ENCODE results near the gene SPATA32. TPM values are rescaled to one million over a fixed set of nuclear protein-coding genes. Genes with fewer than 3 reads are reported as not detected.
"Not testable (repeated sequence)": the region's sequence is repeated elsewhere in the genome, so short reads cannot be mapped to it uniquely, and the experiment has no call there.

The SPATA32 gene
- total and polyA plus RNA-seq, 9 donors: 0.12 TPM; not detected in 8

DNA sequence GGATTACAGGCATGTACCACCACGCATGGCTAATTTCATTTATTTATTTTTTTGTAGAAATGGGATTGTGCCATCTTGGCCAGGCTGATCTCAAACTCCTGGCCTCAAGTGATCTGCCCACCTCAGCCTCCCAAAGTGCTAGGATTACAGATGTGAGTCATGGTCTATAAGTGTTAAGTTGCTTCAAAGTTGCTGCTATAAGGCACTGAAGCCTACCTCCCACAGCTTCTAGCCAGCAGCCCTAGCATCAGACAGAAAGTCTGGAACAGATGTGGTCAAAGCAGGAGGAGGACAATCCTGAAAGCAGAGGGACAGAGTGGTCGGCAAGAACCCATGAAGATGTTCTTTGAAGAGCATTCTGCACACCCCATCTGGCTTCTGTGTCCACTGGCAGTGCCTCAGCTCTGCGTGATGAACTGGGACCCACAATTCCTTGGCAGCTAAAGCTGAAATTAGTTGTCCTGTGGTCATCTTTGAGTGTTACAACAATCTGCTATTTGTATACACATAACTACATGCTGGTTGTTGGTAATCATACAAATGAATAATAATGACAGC, 43.7 kb upstream of the SPATA32 start:
- TF ChIP-seq EP300 (IDR thresholded peaks at IDR 0.05) (no peak), POLR2A (IDR thresholded peaks at IDR 0.05) (no peak)
- TF ChIP-seq, protein P1, sequence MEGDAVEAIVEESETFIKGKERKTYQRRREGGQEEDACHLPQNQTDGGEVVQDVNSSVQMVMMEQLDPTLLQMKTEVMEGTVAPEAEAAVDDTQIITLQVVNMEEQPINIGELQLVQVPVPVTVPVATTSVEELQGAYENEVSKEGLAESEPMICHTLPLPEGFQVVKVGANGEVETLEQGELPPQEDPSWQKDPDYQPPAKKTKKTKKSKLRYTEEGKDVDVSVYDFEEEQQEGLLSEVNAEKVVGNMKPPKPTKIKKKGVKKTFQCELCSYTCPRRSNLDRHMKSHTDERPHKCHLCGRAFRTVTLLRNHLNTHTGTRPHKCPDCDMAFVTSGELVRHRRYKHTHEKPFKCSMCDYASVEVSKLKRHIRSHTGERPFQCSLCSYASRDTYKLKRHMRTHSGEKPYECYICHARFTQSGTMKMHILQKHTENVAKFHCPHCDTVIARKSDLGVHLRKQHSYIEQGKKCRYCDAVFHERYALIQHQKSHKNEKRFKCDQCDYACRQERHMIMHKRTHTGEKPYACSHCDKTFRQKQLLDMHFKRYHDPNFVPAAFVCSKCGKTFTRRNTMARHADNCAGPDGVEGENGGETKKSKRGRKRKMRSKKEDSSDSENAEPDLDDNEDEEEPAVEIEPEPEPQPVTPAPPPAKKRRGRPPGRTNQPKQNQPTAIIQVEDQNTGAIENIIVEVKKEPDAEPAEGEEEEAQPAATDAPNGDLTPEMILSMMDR (IDR thresholded peaks at IDR 0.05): no peak
- Histone ChIP-seq H3K36me3 (no peaks in the 10 kb centered on the region), H3K9me3 (no peaks in the 10 kb centered on the region), H3K27ac (no peak overlapping the region), H3K4me1 (ENCODE audit: insufficient read depth) (peaks cover 20% of the 10 kb centered on the region), H3K27me3 (no peaks in the 10 kb centered on the region), H3K4me3 (no peak overlapping the region)
- DNase-seq: no peak
- 85 to 90% (median 86%) methylated on average over 3 of the region's 3 CpGs for WGBS, 3 donors
- intact Hi-C loops (cut with DNase I): no loop called here

DNA sequence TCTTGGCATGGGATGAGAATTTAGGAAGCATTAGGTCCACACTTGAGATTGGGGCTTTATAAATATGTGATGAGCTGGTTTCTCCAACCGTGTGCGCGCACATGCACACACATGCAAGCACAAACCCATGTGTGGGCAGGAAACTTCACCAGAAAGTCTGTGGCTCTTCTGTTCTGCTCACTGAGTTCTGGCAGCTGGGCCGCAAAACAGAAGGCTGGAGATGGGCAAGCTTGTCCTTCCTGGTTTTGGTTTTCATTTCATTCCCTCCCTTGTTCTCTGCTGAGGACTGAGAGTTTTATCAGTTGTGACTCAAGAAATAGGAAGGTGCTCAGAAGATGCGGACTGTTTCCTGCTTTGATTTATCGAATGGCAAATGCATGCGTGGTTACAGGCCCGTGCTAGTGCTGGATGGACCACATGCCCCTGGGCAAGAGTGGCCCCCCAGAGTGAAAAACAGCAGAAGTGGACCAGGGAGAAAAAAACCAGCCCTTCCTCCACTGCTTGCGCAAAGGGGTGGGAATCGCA, 40.8 kb upstream of the SPATA32 start:
- Histone ChIP-seq H3K27ac (peak overlapping the region in 1 of 2 donors; percentile 27), H3K9me3 (no peaks in the 10 kb centered on the region), H3K36me3 (no peaks in the 10 kb centered on the region), H3K27me3 (no peaks in the 10 kb centered on the region), H3K4me3 (no peak overlapping the region), H3K4me1 (ENCODE audit: insufficient read depth) (peaks cover 21% of the 10 kb centered on the region)
- TF ChIP-seq EP300 (IDR thresholded peaks at IDR 0.05): no peak
- TF ChIP-seq POLR2A (IDR thresholded peaks at IDR 0.05): no peak
- TF ChIP-seq, protein P1 (IDR thresholded peaks at IDR 0.05): no peak
- WGBS, 3 donors: 26 to 30% (median 27%) methylated on average over 10 of the region's 10 CpGs
- peak in 3 of 5 donors; percentile 56 to 68 (median 60) for DNase-seq
- intact Hi-C loops (cut with DNase I): no loop called here

DNA sequence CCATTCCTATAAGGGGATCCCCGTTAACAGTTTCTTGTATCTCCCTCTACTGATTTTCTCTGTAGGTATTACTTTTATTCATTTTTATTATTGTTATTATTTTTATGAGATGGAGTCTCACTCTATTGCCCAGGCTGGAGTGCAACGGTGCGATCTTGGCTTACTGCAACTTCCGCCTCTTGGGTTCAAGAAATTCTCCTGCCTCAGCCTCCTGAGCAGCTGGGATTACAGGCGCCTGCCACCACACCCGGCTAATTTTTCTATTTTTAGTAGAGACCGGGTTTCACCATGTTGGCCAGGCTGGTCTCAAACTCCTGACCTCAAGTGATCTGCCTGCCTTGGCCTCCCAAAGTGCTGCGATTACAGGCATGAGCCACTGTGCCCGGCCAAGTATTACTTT, 40.3 kb upstream of the SPATA32 start:
- H3K27me3 ChIP-seq; H3K9me3 ChIP-seq; H3K4me3 ChIP-seq; DNase-seq; H3K36me3 ChIP-seq; intact Hi-C loops (cut with DNase I): not testable (repeated sequence)
- 47 to 55% (median 53%) methylated on average over 9 of the region's 9 CpGs for WGBS, 3 donors
- Histone ChIP-seq H3K27ac (peak overlapping the region in 1 of 2 donors; percentile 27), H3K4me1 (ENCODE audit: insufficient read depth) (peaks cover 20% of the 10 kb centered on the region)

DNA sequence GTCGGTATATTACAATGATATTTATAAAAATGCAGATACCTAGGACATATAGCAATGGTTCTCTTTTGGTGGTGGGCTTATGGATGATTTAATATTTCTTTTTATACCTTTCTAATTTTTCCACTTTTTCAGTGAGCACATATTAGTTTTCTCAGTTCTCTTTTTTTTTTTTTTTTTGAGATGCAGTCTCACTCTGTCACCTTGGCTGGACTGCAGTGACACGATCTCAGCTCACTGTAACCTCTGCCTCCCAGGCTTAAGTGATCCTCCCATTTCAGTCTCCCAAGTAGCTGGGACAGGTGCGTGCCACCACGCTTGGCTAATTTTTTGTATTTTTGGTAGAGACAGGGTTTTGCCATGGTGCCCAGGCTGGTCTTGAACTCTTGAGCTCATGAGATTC, 39.8 kb upstream of the SPATA32 start:
- Histone ChIP-seq H3K27ac (no peak overlapping the region), H3K4me3 (no peak overlapping the region), H3K36me3 (no peaks in the 10 kb centered on the region), H3K9me3 (no peaks in the 10 kb centered on the region), H3K27me3 (no peaks in the 10 kb centered on the region), H3K4me1 (ENCODE audit: insufficient read depth) (peaks cover 20% of the 10 kb centered on the region)
- 95 to 98% (median 97%) methylated on average over 4 of the region's 4 CpGs for WGBS, 3 donors
- DNase-seq: no peak
- intact Hi-C loops (cut with DNase I): no loop called here
- TF ChIP-seq, protein P1 (IDR thresholded peaks at IDR 0.05): no peak

DNA sequence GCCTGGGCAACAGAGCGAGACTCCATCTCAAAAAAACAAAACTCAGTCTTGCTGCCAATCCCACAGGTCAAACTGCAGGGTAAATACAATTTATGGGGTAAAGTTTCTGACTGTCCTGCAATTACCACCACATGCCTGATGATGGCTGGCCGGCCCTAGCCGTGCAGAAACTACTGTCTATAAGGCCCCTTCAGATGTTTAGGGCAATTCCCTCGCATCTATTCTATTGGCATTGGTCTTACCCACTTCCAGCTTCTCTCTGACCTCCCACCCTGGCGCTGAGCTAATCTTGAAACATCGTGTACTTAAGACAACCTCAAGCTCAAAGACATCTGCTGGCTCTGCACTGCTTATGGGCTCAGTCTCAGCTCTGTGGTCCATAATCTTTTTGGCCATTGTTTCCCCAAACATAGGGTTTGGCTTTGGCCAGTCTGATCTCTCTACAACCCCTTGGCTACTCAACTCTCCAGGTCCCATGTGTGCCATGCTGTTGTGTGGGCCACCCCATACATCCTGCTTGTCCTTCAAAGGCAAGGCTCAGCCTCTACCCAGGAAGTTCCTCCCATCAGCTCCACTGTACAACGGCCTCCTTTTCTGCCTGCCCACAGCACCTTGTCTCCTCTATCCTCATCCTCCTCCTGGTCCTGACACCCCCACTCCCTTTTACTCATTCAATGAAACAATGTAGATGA, 38.3 kb upstream of the SPATA32 start:
- H3K4me1 ChIP-seq (ENCODE audit: insufficient read depth): peaks cover 21% of the 10 kb centered on the region
- 82 to 87% (median 86%) methylated on average over 7 of the region's 7 CpGs for WGBS, 3 donors
- DNase-seq: no peak

More for the DNA sequence above, 38.3 kb upstream of the SPATA32 start:
- Histone ChIP-seq H3K36me3 (no peaks in the 10 kb centered on the region), H3K27me3 (no peaks in the 10 kb centered on the region), H3K9me3 (no peaks in the 10 kb centered on the region), H3K27ac (no peak overlapping the region), H3K4me3 (no peak overlapping the region)
- TF ChIP-seq POLR2A (IDR thresholded peaks at IDR 0.05): no peak
- TF ChIP-seq, protein P1 (IDR thresholded peaks at IDR 0.05): no peak
- TF ChIP-seq EP300 (IDR thresholded peaks at IDR 0.05): no peak
- intact Hi-C loops (cut with DNase I): no loop called here

All from ovary (tissue), 9 donors.